ENCODE data around the gene PSAPL1.
"Not testable (repeated sequence)": the region's sequence is repeated elsewhere in the genome, so short reads cannot be mapped to it uniquely, and the experiment has no call there.

The PSAPL1 gene

DNA sequence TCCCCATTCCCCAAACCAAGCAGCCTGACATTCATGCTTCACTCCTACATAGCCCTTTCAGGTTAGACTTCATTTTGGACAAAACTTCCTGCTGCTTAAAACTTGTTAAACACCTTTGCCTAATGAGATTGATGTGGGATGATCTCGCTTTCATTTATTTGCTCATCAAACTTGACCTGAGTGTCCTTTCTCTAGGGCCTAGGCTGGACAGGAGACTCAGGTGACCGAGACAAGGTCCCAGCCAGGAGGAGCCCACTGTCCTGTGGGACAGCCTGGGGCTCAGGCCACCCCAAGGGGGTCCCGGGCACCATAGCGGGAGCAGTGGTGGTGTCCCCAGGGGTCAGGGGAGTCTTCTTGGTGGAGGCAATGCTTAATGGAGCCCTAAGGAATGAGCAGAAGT, 23.7 kb upstream of the PSAPL1 start:
- Histone ChIP-seq H3K27me3 (ENCODE audit: insufficient read depth, poor library complexity, severe bottlenecking) (no peaks in the 10 kb centered on the region), H3K27ac (replicated peaks) (no peak overlapping the region), H3K4me3 (replicated peaks; ENCODE audit: insufficient read depth, low read length) (no peak overlapping the region)
- TF ChIP-seq, protein P1, sequence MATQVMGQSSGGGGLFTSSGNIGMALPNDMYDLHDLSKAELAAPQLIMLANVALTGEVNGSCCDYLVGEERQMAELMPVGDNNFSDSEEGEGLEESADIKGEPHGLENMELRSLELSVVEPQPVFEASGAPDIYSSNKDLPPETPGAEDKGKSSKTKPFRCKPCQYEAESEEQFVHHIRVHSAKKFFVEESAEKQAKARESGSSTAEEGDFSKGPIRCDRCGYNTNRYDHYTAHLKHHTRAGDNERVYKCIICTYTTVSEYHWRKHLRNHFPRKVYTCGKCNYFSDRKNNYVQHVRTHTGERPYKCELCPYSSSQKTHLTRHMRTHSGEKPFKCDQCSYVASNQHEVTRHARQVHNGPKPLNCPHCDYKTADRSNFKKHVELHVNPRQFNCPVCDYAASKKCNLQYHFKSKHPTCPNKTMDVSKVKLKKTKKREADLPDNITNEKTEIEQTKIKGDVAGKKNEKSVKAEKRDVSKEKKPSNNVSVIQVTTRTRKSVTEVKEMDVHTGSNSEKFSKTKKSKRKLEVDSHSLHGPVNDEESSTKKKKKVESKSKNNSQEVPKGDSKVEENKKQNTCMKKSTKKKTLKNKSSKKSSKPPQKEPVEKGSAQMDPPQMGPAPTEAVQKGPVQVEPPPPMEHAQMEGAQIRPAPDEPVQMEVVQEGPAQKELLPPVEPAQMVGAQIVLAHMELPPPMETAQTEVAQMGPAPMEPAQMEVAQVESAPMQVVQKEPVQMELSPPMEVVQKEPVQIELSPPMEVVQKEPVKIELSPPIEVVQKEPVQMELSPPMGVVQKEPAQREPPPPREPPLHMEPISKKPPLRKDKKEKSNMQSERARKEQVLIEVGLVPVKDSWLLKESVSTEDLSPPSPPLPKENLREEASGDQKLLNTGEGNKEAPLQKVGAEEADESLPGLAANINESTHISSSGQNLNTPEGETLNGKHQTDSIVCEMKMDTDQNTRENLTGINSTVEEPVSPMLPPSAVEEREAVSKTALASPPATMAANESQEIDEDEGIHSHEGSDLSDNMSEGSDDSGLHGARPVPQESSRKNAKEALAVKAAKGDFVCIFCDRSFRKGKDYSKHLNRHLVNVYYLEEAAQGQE (IDR thresholded peaks at IDR 0.05; ENCODE audit: insufficient replicate concordance, low read depth), result no peak
- TF ChIP-seq, protein P2, sequence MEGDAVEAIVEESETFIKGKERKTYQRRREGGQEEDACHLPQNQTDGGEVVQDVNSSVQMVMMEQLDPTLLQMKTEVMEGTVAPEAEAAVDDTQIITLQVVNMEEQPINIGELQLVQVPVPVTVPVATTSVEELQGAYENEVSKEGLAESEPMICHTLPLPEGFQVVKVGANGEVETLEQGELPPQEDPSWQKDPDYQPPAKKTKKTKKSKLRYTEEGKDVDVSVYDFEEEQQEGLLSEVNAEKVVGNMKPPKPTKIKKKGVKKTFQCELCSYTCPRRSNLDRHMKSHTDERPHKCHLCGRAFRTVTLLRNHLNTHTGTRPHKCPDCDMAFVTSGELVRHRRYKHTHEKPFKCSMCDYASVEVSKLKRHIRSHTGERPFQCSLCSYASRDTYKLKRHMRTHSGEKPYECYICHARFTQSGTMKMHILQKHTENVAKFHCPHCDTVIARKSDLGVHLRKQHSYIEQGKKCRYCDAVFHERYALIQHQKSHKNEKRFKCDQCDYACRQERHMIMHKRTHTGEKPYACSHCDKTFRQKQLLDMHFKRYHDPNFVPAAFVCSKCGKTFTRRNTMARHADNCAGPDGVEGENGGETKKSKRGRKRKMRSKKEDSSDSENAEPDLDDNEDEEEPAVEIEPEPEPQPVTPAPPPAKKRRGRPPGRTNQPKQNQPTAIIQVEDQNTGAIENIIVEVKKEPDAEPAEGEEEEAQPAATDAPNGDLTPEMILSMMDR (IDR thresholded peaks at IDR 0.05; ENCODE audit: insufficient read depth, low read length), result no peak
- TF ChIP-seq SPI1 (IDR thresholded peaks at IDR 0.05; ENCODE audit: borderline replicate concordance, low read depth), result no peak
- no peak for TF ChIP-seq GABPA (IDR thresholded peaks at IDR 0.05; ENCODE audit: low read depth)
- TF ChIP-seq POLR2AphosphoS5 (IDR thresholded peaks at IDR 0.05; ENCODE audit: low read depth), result no peak
- DNase-seq (ENCODE audit: low read depth in 1 of 2, low spot score in 1 of 2), result no peak

DNA sequence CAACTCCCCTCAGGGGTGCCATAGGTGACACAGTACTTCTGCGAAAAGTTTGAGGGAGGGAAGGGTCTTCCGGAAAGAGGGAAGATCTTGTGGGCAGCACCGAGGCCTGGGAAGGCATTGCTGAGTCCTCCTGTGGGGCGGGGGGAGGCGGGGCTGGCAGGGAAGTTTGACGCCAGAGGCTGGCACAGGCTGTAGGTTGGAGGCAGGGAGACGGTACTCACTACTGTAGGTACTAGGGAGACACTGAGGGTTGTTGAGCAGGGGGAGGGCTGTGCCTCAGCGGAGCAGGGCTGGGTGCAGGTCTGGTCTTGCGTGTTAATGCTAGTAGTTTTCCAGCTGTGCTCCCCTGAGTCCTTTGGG, 23.3 kb upstream of the PSAPL1 start:
- Histone ChIP-seq H3K27me3 (ENCODE audit: insufficient read depth, poor library complexity, severe bottlenecking) (no peaks in the 10 kb centered on the region), H3K4me3 (replicated peaks; ENCODE audit: insufficient read depth, low read length) (no peak overlapping the region), H3K27ac (replicated peaks) (no peak overlapping the region)
- no peak for DNase-seq (ENCODE audit: low read depth in 1 of 2, low spot score in 1 of 2)
- TF ChIP-seq POLR2AphosphoS5 (IDR thresholded peaks at IDR 0.05; ENCODE audit: low read depth) (no peak), SPI1 (IDR thresholded peaks at IDR 0.05; ENCODE audit: borderline replicate concordance, low read depth) (no peak), GABPA (IDR thresholded peaks at IDR 0.05; ENCODE audit: low read depth) (no peak)
- TF ChIP-seq, protein P1 (IDR thresholded peaks at IDR 0.05; ENCODE audit: insufficient replicate concordance, low read depth), result no peak
- TF ChIP-seq, protein P2 (IDR thresholded peaks at IDR 0.05; ENCODE audit: insufficient read depth, low read length), result no peak

DNA sequence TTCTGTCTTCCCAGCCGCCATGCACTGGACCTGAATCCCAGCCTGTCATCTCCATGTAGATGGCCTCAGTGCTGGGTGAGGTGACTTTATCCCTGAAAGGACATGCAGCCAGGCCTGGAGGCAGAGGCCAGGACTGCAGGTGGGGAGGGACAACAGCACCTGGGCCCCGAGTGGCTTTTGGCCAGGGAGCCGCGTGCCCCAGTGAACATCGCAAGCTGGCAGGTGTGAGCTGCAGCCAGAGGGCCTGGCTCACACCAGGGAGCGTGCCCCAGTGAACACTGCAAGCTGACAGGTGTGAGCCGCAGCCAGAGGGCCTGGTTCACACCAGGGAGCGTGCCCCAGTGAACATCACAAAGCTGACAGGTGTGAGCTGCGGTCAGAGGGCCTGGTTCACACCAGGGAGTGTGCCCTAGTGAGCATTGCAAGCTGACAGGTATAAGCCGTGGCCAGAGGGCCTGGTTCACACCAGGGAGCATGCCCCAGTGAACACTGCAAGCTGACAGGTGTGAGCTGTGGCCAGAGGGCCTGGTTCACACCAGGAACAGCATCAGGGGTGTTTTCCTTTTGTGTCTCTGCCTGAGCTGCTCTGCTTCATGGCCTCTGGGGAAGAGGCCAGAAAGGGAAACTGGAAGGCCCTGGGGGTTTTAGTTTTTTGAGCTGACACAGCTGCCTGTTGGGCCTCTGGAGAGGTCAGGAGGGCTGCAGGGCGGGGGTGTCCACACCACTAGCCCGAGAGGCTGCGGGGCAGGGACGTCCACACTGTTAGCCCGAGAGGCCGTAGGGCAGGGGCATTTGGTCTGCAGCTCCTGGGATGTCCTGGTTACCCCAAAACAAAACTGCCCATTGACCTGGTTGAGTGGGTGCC, 22.7 kb upstream of the PSAPL1 start:
- TF ChIP-seq, protein P2 (IDR thresholded peaks at IDR 0.05; ENCODE audit: insufficient read depth, low read length), result no peak
- TF ChIP-seq, protein P1 (IDR thresholded peaks at IDR 0.05; ENCODE audit: insufficient replicate concordance, low read depth), result no peak
- no peak for TF ChIP-seq SPI1 (IDR thresholded peaks at IDR 0.05; ENCODE audit: borderline replicate concordance, low read depth)
- TF ChIP-seq POLR2AphosphoS5 (IDR thresholded peaks at IDR 0.05; ENCODE audit: low read depth), result no peak
- no peak for DNase-seq (ENCODE audit: low read depth in 1 of 2, low spot score in 1 of 2)
- no peak overlapping the region for H3K27ac ChIP-seq (replicated peaks)
- H3K27me3 ChIP-seq (ENCODE audit: insufficient read depth, poor library complexity, severe bottlenecking), result no peaks in the 10 kb centered on the region
- no peak overlapping the region for H3K4me3 ChIP-seq (replicated peaks; ENCODE audit: insufficient read depth, low read length)

DNA sequence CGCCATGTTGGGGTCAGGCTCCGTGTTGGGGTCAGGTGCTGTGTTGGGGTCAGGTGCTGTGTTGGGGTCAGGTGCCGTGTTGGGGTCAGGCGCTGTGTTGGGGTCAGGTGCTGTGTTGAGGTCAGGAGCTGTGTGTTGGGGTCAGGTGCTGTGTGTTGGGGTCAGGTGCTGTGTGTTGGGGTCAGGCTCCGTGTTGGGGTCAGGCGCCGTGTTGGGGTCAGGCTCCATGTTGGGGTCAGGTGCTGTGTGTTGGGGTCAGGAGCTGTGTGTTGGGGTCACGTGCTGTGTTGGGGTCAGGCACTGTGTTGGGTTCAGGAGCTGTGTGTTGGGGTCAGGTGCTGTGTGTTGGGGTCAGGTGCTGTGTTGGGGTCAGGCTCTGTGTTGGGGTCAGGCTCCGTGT, 18.1 kb upstream of the PSAPL1 start:
- not testable (repeated sequence) for H3K27me3 ChIP-seq (ENCODE audit: insufficient read depth, poor library complexity, severe bottlenecking); H3K27ac ChIP-seq (replicated peaks); DNase-seq (ENCODE audit: low read depth in 1 of 2, low spot score in 1 of 2); H3K4me3 ChIP-seq (replicated peaks; ENCODE audit: insufficient read depth, low read length)
